Measurements from ENCODE around the gene B2M. TPM values are rescaled to one million over a fixed set of nuclear protein-coding genes. Genes with fewer than 3 reads are reported as not detected.
A peak's percentile ranks its signal among the peaks of the same experiment; 100 is the strongest.

The B2M gene
- total RNA-seq, 1 experiment from 2014 or later, result 81.0 TPM

DNA sequence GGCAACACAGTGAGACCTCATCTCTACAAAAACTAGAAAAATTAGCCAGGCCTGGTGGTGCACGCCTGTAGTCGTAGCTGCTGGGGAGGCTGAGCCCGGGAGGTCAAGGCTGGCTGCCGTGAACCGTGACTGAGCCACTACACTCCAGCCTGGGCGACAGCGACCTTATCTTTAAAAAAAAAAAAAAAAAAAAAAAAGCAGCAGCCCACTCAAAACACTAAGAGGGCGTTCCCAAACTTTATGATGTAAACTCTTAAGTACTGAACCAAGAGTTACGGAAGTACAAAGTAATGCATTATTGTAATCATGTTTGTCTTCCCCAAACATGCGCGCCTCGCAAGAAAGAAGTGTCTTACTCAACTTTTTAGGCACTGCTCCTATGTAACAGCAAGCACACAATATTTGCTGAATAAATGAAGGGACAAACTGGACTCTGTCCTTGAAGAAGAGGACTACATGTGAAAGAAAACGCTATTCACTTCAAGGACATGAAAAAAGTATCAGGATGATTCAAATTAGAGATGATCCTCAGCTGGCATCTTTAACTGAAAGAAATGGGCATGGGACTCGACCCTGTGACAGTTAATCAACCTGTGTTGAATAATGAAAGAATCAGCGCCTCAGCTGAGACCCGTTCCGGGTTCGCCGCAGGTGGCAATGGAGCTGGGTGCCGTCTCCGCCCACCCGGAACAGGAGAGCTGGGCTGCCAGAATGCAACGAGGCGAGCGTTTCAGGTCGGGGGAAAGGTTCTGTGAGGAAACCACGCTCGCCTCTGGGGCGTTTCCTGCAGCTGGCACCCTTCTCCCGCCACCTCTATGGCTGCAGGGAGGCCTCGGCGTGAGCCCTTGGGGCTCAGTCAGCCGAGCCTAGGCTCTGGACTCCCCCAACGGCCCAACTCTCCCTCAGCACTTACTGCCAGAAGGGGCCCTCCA is 48.6 kb upstream of the B2M start:
- Mint-ChIP-seq H3K4me1 (peaks cover 20 to 22% of the 10 kb centered on the region in 2 experiments), H3K4me3 (peak overlapping the region; percentile 96 to 98), H3K36me3 (ENCODE audit: insufficient read depth in 1 of 3, low read depth in 3 of 3) (peaks cover 2 to 11% (median 10%) of the 10 kb centered on the region in 3 experiments; a peak in 6 of 7 replicates), H3K9me3 (no peaks in the 10 kb centered on the region; a peak in 1 of 5 replicates), H3K27me3 (ENCODE audit: low read depth) (no peaks in the 10 kb centered on the region), H3K27ac (peak overlapping the region; percentile 61 to 98 (median 95); a peak in 6 of 7 replicates)
- no peak overlapping the region for H4K91ac ChIP-seq (ENCODE audit: insufficient read length, low read depth, low read length)
- no peak overlapping the region for H2BK5ac ChIP-seq (ENCODE audit: insufficient read length, low read length)
- peaks cover 7% of the 10 kb centered on the region for H3K23me2 ChIP-seq (ENCODE audit: insufficient read length, low read depth, low read length, poor library complexity, severe bottlenecking)
- H3K4ac ChIP-seq (ENCODE audit: low read depth, low read length), result no peak overlapping the region
- no peak overlapping the region for H2BK12ac ChIP-seq (ENCODE audit: insufficient read length, low read depth, low read length)
- no peak overlapping the region for H2BK20ac ChIP-seq (ENCODE audit: low read depth, low read length, poor library complexity, severe bottlenecking)
- H3K27me3 ChIP-seq (ENCODE audit: insufficient read depth, low read length), result no peaks in the 10 kb centered on the region
- peak overlapping the region; percentile 77 for H3K9ac ChIP-seq (ENCODE audit: extremely low read depth, insufficient read length, low read length)
- H3K79me2 ChIP-seq (ENCODE audit: insufficient read depth, low read length), result no peaks in the 10 kb centered on the region
- peak overlapping the region; percentile 100 for H3K4me2 ChIP-seq (ENCODE audit: insufficient read depth, insufficient read length, low read length)
- H3K18ac ChIP-seq (ENCODE audit: insufficient read length, low read depth, low read length), result peak overlapping the region; percentile 41
- H2AFZ ChIP-seq (ENCODE audit: low read length), result no peak overlapping the region
- no peaks in the 10 kb centered on the region for H3K4me1 ChIP-seq (ENCODE audit: insufficient read depth, low read length)
- H2AK5ac ChIP-seq (ENCODE audit: insufficient read length, low read length), result no peak overlapping the region
- no peak overlapping the region for H3K27ac ChIP-seq (ENCODE audit: insufficient read length, low read depth, low read length)
- H3K23ac ChIP-seq (ENCODE audit: insufficient read length, low read depth, low read length), result no peak overlapping the region
- H2BK120ac ChIP-seq (ENCODE audit: low read depth, low read length, poor library complexity, severe bottlenecking), result no peak overlapping the region
- H2BK15ac ChIP-seq (ENCODE audit: low read depth, low read length), result no peak overlapping the region
- peak overlapping the region; percentile 80; the same call in 1 of the 2 replicates for H3K14ac ChIP-seq (ENCODE audit: insufficient read depth, low read length)
- no peak overlapping the region for H4K5ac ChIP-seq (ENCODE audit: insufficient read length, low read depth, low read length)
- H3K79me1 ChIP-seq (ENCODE audit: insufficient read depth, low read depth, low read length, poor library complexity, severe bottlenecking), result peaks cover 6% of the 10 kb centered on the region
- H3T11ph ChIP-seq (ENCODE audit: low read length), result no peak overlapping the region
- no peaks in the 10 kb centered on the region for H4K20me1 ChIP-seq (ENCODE audit: control insufficient read depth, insufficient read depth, insufficient read length)
- no peaks in the 10 kb centered on the region for H3K9me3 ChIP-seq (ENCODE audit: control insufficient read depth, low read depth, low read length)
- H3K56ac ChIP-seq (ENCODE audit: insufficient read length, low read depth, low read length), result no peak overlapping the region
- WGBS (ENCODE audit: extremely low coverage, insufficient read length, low lambda C conversion rate), result no CpG with 5 or more reads among the region's 34 CpGs
- no peak overlapping the region for H4K8ac ChIP-seq (replicated peaks; ENCODE audit: insufficient read length, low read depth, low read length)
- DNase-seq, result peak; percentile 59
- TF ChIP-seq, protein P1, sequence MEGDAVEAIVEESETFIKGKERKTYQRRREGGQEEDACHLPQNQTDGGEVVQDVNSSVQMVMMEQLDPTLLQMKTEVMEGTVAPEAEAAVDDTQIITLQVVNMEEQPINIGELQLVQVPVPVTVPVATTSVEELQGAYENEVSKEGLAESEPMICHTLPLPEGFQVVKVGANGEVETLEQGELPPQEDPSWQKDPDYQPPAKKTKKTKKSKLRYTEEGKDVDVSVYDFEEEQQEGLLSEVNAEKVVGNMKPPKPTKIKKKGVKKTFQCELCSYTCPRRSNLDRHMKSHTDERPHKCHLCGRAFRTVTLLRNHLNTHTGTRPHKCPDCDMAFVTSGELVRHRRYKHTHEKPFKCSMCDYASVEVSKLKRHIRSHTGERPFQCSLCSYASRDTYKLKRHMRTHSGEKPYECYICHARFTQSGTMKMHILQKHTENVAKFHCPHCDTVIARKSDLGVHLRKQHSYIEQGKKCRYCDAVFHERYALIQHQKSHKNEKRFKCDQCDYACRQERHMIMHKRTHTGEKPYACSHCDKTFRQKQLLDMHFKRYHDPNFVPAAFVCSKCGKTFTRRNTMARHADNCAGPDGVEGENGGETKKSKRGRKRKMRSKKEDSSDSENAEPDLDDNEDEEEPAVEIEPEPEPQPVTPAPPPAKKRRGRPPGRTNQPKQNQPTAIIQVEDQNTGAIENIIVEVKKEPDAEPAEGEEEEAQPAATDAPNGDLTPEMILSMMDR (conservative IDR thresholded peaks at IDR 0.05), result no peak
